HepG2 (cell line): ENCODE data around the gene FAM219A. TPM values are rescaled to one million over a fixed set of nuclear protein-coding genes. Genes with fewer than 3 reads are reported as not detected.
A peak's percentile ranks its signal among the peaks of the same experiment; 100 is the strongest.

ENCODE experiments used
- ATAC-seq: fragments of 200-7000 bp; cut with Tn5 transposase; 3 replicates; pipeline ENCODE4 v1.9.1; 2020; ENCODE audit warnings: mild to moderate bottlenecking, moderate library complexity
- BruUV-seq: library from RNA; stranded (reverse); fragments of 400-500 nt; replicated peaks from 2 replicates; lab custom pipeline; 2021; lab: Mats Ljungman, UMichigan
- CTCF ChIA-PET: fragments of 300-600 bp; formaldehyde crosslinking; extraction: SDS; loops from one replicate; lab custom pipeline; 2021; ENCODE audit warnings: low total read pairs, inconsistent platforms, low intra/inter-chr PET ratio; lab: Yijun Ruan, JAX
- POLR2A ChIA-PET: fragments of 350-600 bp; sonication (Branson Sonifier 250); formaldehyde crosslinking; loops from one replicate; lab custom pipeline; 2020; ENCODE audit warnings: antibody characterized with exemption, inconsistent platforms; lab: Yijun Ruan, JAX
- DNase-seq: peaks from one replicate; pipeline ENCODE4 v3.0.0-alpha.2; 2015; ENCODE audit warnings: low spot score
- FAIRE-seq: peaks from 3 replicates; lab custom pipeline; 2011; peaks lifted over from hg19 to GRCh38; lab: Jason Lieb, UNC
- H2AFZ ChIP-seq: one replicate; pipeline ENCODE4 v1.6.1; 2011; ENCODE audit warnings: low read length, inconsistent platforms
- H3K27ac ChIP-seq: fragments of 300-600 bp; 3 replicates; pipeline ENCODE4 v1.8.0; 2011; ENCODE audit warnings: mixed run types, mild to moderate bottlenecking, mixed read lengths, low read length, inconsistent platforms; ENCODE audit not compliant: insufficient read depth; ENCODE audit errors: extremely low read length
- H3K27me3 ChIP-seq, 2 experiments: fragments of 200-600 bp in 1 of 2; 2 replicates in 1 of 2; 3 replicates in 1 of 2; pipeline versions ENCODE4 v1.6.0 to v1.8.0; 2011; ENCODE audit warnings: low read length in 2 of 2, mild to moderate bottlenecking in 2 of 2, moderate library complexity in 2 of 2, inconsistent platforms in 1 of 2; ENCODE audit not compliant: insufficient read depth in 2 of 2, control insufficient read depth in 1 of 2
- H3K36me3 ChIP-seq, 2 experiments: fragments of 200-600 bp in 1 of 2; replicated peaks in 1 of 2; 2 replicates in 1 of 2; 3 replicates in 1 of 2; pipeline versions ENCODE4 v1.5.1 to v1.8.0; 2011; ENCODE audit warnings: low read length in 2 of 2, inconsistent platforms in 1 of 2; ENCODE audit not compliant: insufficient read depth in 2 of 2, control insufficient read depth in 1 of 2
- H3K4me1 ChIP-seq: 2 replicates; pipeline ENCODE4 v1.5.1; 2012; ENCODE audit warnings: low read length, inconsistent platforms; ENCODE audit not compliant: insufficient read depth
- H3K4me2 ChIP-seq: 2 replicates; pipeline ENCODE4 v1.6.0; 2011; ENCODE audit warnings: low read depth, low read length, inconsistent platforms
- H3K4me3 ChIP-seq, 3 experiments: fragments of 200-600 bp in 1 of 3; sonication (generic), shearing (Covaris generic) in 1 of 3; replicated peaks in 1 of 3; 2 replicates each; pipeline ENCODE4 v1.5.1; 2011 to 2016; ENCODE audit warnings: low read length in 3 of 3, inconsistent platforms in 2 of 3, low read depth in 2 of 3, mild to moderate bottlenecking in 2 of 3, control low read depth in 1 of 3, mixed read lengths in 1 of 3; ENCODE audit not compliant: insufficient read depth in 1 of 3
- H3K79me2 ChIP-seq: one replicate; pipeline ENCODE4 v1.6.1; 2011; ENCODE audit warnings: low read length, inconsistent platforms; ENCODE audit not compliant: insufficient read depth
- H3K9ac ChIP-seq: 2 replicates; pipeline ENCODE4 v1.6.0; 2011; ENCODE audit warnings: mild to moderate bottlenecking, low read depth, low read length, inconsistent platforms; ENCODE audit not compliant: insufficient read depth
- H3K9me3 ChIP-seq: 2 replicates; pipeline ENCODE4 v1.5.1; 2012; ENCODE audit warnings: mild to moderate bottlenecking, low read length
- H4K20me1 ChIP-seq: 2 replicates; pipeline ENCODE4 v1.6.0; 2011; ENCODE audit warnings: inconsistent platforms, mild to moderate bottlenecking, low read length, moderate library complexity; ENCODE audit not compliant: insufficient read depth
- KLF16 ChIP-seq, 2 experiments: sonication (generic) in 1 of 2; formaldehyde crosslinking in 1 of 2; IDR thresholded peaks; 2 replicates each; pipeline versions ENCODE4 v1.6.1 to v1.8.0; 2016 to 2023; ENCODE audit warnings: missing genetic modification reagents in 2 of 2, missing compliant biosample characterization in 1 of 2
- MIER2 ChIP-seq: IDR thresholded peaks from 2 replicates; pipeline ENCODE4 v1.6.1; 2016; ENCODE audit warnings: missing biosample characterization, missing genetic modification reagents
- REST ChIP-seq, 2 experiments: IDR thresholded peaks; 2 replicates each; pipeline ENCODE4 v1.6.1; 2011 to 2012; ENCODE audit warnings: low read length in 2 of 2, borderline replicate concordance in 1 of 2, low read depth in 1 of 2, mild to moderate bottlenecking in 1 of 2, moderate library complexity in 1 of 2
- SALL1 ChIP-seq: sonication (generic); formaldehyde crosslinking; IDR thresholded peaks from 2 replicates; pipeline ENCODE4 v1.8.0; 2022; ENCODE audit warnings: mild to moderate bottlenecking, missing genetic modification reagents
- SAP130 ChIP-seq: IDR thresholded peaks from 2 replicates; pipeline ENCODE4 v1.6.1; 2016; ENCODE audit warnings: low read depth
- TFDP2 ChIP-seq: sonication (generic); formaldehyde crosslinking; IDR thresholded peaks from 2 replicates; pipeline ENCODE4 v1.4.0; 2020; ENCODE audit warnings: missing genetic modification reagents
- ZNF468 ChIP-seq: sonication (generic); formaldehyde crosslinking; IDR thresholded peaks from 2 replicates; pipeline ENCODE4 v1.8.0; 2022; ENCODE audit warnings: mild to moderate bottlenecking, moderate library complexity, missing genetic modification reagents
- ZNF580 ChIP-seq: IDR thresholded peaks from 2 replicates; pipeline ENCODE4 v1.6.1; 2016; ENCODE audit warnings: low read depth, borderline replicate concordance
- WGBS: methylation state at CpG from one replicate; pipeline ENCODE4 v1.1.6; 2017; ENCODE audit warnings: low lambda C conversion rate; 5-methylcytosine and 5-hydroxymethylcytosine counted together
- in situ Hi-C: cut with HindIII; loops from 2 replicates; pipeline ENCODE4 v1.10.0; 2017; ENCODE audit warnings: low pct_unique_long_range_greater_than_20kb; ENCODE audit not compliant: extremely low pct_ligation_motif_present
- intact Hi-C: fragments of 100-400 bp; cut with micrococcal nuclease; formaldehyde crosslinking; loops from one replicate; pipeline ENCODE4 v1.10.0; 2022; ENCODE audit not compliant: unreplicated experiment
- polyA plus RNA-seq, 8 experiments: library from polyadenylated mRNA; depleted of rRNA in 3 of 8; stranded (reverse) in 7 of 8; unstranded in 1 of 8; fragments of >200 nt; fragmentation: Illumina TruSeq in 4 of 8; extraction: Trizol in 4 of 8; gene quantifications; 2 replicates each; pipeline versions ENCODE4 v1.2.1 to v1.2.3, GENCODE V29; 2011 to 2016; ENCODE audit warnings: low read depth in 4 of 8, missing spikeins in 1 of 8, mixed read lengths in 1 of 8; ENCODE audit not compliant: insufficient read depth in 1 of 8
- total RNA-seq, 5 experiments: library from RNA; depleted of rRNA; stranded (reverse); fragments of >200 nt; fragmentation: Illumina TruSeq; extraction: Trizol; gene quantifications; 2 replicates each; pipeline ENCODE4 v1.2.3, GENCODE V29; 2016; ENCODE audit warnings: low read depth in 1 of 5

FAM219A gene
- total and polyA plus RNA-seq, 2 of the 13 experiments (the other 11 are each of a cell fraction or from before 2014, with no cell fraction given): 3.9 to 6.4 TPM

- Histone ChIP-seq H3K36me3 (no peaks in the 10 kb centered on the region), H3K4me2 (no peak overlapping the region), H3K27me3 (no peaks in the 10 kb centered on the region), H3K27ac (no peak overlapping the region), H3K9ac (no peak overlapping the region), H3K4me3 (no peak overlapping the region), H3K79me2 (no peaks in the 10 kb centered on the region), H3K4me1 (peaks cover 22% of the 10 kb centered on the region), H4K20me1 (0 out of 2 replicates have a peak, but pooled peaks cover 5% of the 10 kb centered on the region), H3K9me3 (no peaks in the 10 kb centered on the region), H2AFZ (no peak overlapping the region)
- CTCF ChIA-PET: no interaction called here
- POLR2A ChIA-PET: no interaction called here
- no peak for ATAC-seq
- intact Hi-C loops (no loop called here), in situ Hi-C loops (loop anchor here (5.0 kb wide), 1 partner anchor 71 kb away; no protein-coding TSS in a partner anchor)
- TF ChIP-seq ZNF468 (CRISPR knock-in tag) (0 out of 2 replicates have a peak, but pooled peaks have one; percentile 34), SALL1 (CRISPR knock-in tag) (peak; percentile 39), MIER2 (CRISPR knock-in tag) (peak; percentile 94), KLF16 (CRISPR knock-in tag; IDR thresholded peaks at IDR 0.05) (peak in 1 of 2 experiments; percentile 27; a peak in 1 of 4 replicates), SAP130 (peak; percentile 15; the same call in 1 of the 2 replicates), TFDP2 (CRISPR knock-in tag) (no peak), ZNF580 (CRISPR knock-in tag) (no peak), REST (IDR thresholded peaks at IDR 0.05; ENCODE audit: borderline replicate concordance in 1 of 2, low read depth in 1 of 2, low read length in 2 of 2) (peak; percentile 73 to 94)
- DNase-seq: peak; percentile 25
- WGBS: 17% methylated on average over 1 of the region's 4 CpGs
- FAIRE-seq: no peak
- no TSS peak for BruUV-seq
Measured at GRCh38 chr9:34430843-34431437, 27.4 kb downstream of the FAM219A start.
